IMR-90 (cell line): ENCODE measurements around the gene KIAA0513. TPM values are rescaled to one million over a fixed set of nuclear protein-coding genes. Genes with fewer than 3 reads are reported as not detected.
A peak's percentile ranks its signal among the peaks of the same experiment; 100 is the strongest.

Experiments used
- ATAC-seq: fragments of 200-7000 bp; cut with Tn5 transposase; 2 replicates; pipeline ENCODE4 v1.9.1; 2020; ENCODE audit warnings: low read depth, mild to moderate bottlenecking, moderate library complexity
- BruUV-seq: library from RNA; stranded (reverse); fragments of 400-500 nt; replicated peaks from 2 replicates; lab custom pipeline; 2021; lab: Mats Ljungman, UMichigan
- CTCF ChIA-PET: fragments of 300-600 bp; formaldehyde crosslinking; extraction: SDS; loops from one replicate; lab custom pipeline; 2021; ENCODE audit warnings: antibody characterized with exemption; lab: Yijun Ruan, JAX
- POLR2A ChIA-PET: fragments of 300-600 bp; sonication (Branson Sonifier 250); formaldehyde crosslinking; loops from one replicate; lab custom pipeline; 2022; ENCODE audit warnings: antibody characterized with exemption; ENCODE audit not compliant: unreplicated experiment; lab: Charles Lee
- DNase-seq: peaks from one replicate; pipeline ENCODE4 v3.0.0; 2013
- H2AFZ ChIP-seq: replicated peaks from 2 replicates; pipeline ENCODE3; 2013; ENCODE audit warnings: low read length, mild to moderate bottlenecking; ENCODE audit not compliant: poor library complexity
- H2AK5ac ChIP-seq: 2 replicates; pipeline ENCODE4 v1.6.1; 2013; ENCODE audit warnings: low read depth, low read length, inconsistent platforms
- H2AK9ac ChIP-seq: replicated peaks from 2 replicates; pipeline ENCODE3; 2013; ENCODE audit warnings: mild to moderate bottlenecking, low read depth, low read length, moderate library complexity; ENCODE audit not compliant: poor library complexity
- H2BK120ac ChIP-seq: 2 replicates; pipeline ENCODE4 v1.6.1; 2013; ENCODE audit warnings: low read depth, low read length, inconsistent platforms
- H2BK15ac ChIP-seq: 3 replicates; pipeline ENCODE4 v1.6.1; 2013; ENCODE audit warnings: low read depth, low read length, inconsistent platforms
- H2BK20ac ChIP-seq: 2 replicates; pipeline ENCODE4 v1.6.1; 2013; ENCODE audit warnings: low read depth, mild to moderate bottlenecking, inconsistent platforms, low read length, moderate library complexity
- H2BK5ac ChIP-seq: 2 replicates; pipeline ENCODE4 v1.6.1; 2013; ENCODE audit warnings: mild to moderate bottlenecking, low read depth, low read length, inconsistent platforms; ENCODE audit not compliant: poor library complexity, severe bottlenecking
- H3K14ac ChIP-seq: replicated peaks from 2 replicates; pipeline ENCODE4 v1.6.1; 2013; ENCODE audit warnings: low read depth, low read length, inconsistent platforms
- H3K18ac ChIP-seq: 2 replicates; pipeline ENCODE4 v1.6.1; 2013; ENCODE audit warnings: low read depth, low read length, control low read depth
- H3K23ac ChIP-seq: 2 replicates; pipeline ENCODE4 v1.6.1; 2013; ENCODE audit warnings: low read depth, low read length, inconsistent platforms
- H3K27ac ChIP-seq: 2 replicates; pipeline ENCODE4 v1.5.1; 2013; ENCODE audit warnings: mild to moderate bottlenecking, control low read depth, low read length; ENCODE audit not compliant: insufficient read depth
- H3K27me3 ChIP-seq: 2 replicates; pipeline ENCODE4 v1.6.1; 2013; ENCODE audit warnings: low read length; ENCODE audit not compliant: control insufficient read depth, insufficient read depth
- H3K36me3 ChIP-seq: 2 replicates; pipeline ENCODE4 v1.6.1; 2013; ENCODE audit warnings: low read length, mixed read lengths; ENCODE audit not compliant: control insufficient read depth, insufficient read depth
- H3K4ac ChIP-seq: 2 replicates; pipeline ENCODE4 v1.6.1; 2013; ENCODE audit warnings: low read depth, low read length, inconsistent platforms
- H3K4me1 ChIP-seq: 2 replicates; pipeline ENCODE4 v1.6.1; 2013; ENCODE audit warnings: low read length, mixed read lengths; ENCODE audit not compliant: control insufficient read depth, insufficient read depth
- H3K4me2 ChIP-seq: 2 replicates; pipeline ENCODE4 v1.6.1; 2013; ENCODE audit warnings: low read depth, mild to moderate bottlenecking, control low read depth, low read length, moderate library complexity
- H3K4me3 ChIP-seq: 2 replicates; pipeline ENCODE4 v1.5.1; 2013; ENCODE audit warnings: low read depth, mild to moderate bottlenecking, control low read depth, low read length, moderate library complexity; ENCODE audit not compliant: insufficient read depth
- H3K56ac ChIP-seq: 2 replicates; pipeline ENCODE4 v1.6.1; 2013; ENCODE audit warnings: low read length, inconsistent platforms; ENCODE audit not compliant: insufficient read depth; ENCODE audit errors: extremely low read depth
- H3K79me1 ChIP-seq, 2 experiments: 2 replicates each; pipeline ENCODE4 v1.6.1; 2013; ENCODE audit warnings: low read length in 2 of 2, inconsistent platforms in 1 of 2, low read depth in 1 of 2
- H3K9ac ChIP-seq: 2 replicates; pipeline ENCODE4 v1.6.1; 2013; ENCODE audit warnings: low read depth, low read length, control low read depth
- H3K9me1 ChIP-seq: 2 replicates; pipeline ENCODE4 v1.6.1; 2013; ENCODE audit warnings: low read length, inconsistent platforms; ENCODE audit not compliant: insufficient read depth
- H3K9me3 ChIP-seq: 2 replicates; pipeline ENCODE4 v1.6.1; 2013; ENCODE audit warnings: low read length; ENCODE audit not compliant: control insufficient read depth, insufficient read depth
- H4K20me1 ChIP-seq: 2 replicates; pipeline ENCODE4 v1.6.1; 2013; ENCODE audit warnings: low read length, inconsistent platforms; ENCODE audit not compliant: insufficient read depth
- H4K5ac ChIP-seq: 2 replicates; pipeline ENCODE4 v1.6.1; 2013; ENCODE audit warnings: mild to moderate bottlenecking, low read depth, low read length, control low read depth
- H4K8ac ChIP-seq, 2 experiments: 2 replicates each; pipeline ENCODE4 v1.6.1; 2013; ENCODE audit warnings: low read depth in 2 of 2, low read length in 2 of 2, control low read depth in 1 of 2, inconsistent platforms in 1 of 2
- H4K91ac ChIP-seq: 2 replicates; pipeline ENCODE4 v1.6.1; 2013; ENCODE audit warnings: low read depth, low read length, inconsistent platforms; ENCODE audit not compliant: insufficient read depth
- CHD1 ChIP-seq: IDR thresholded peaks from 2 replicates; pipeline ENCODE4 v1.6.1; 2012; ENCODE audit warnings: low read depth, low read length, improper control_type of control experiment
- WGBS, 2 experiments: methylation state at CpG; one replicate each; pipeline versions ENCODE4 v1.1.5 to v1.1.7; 2013; ENCODE audit warnings: missing lambda C conversion rate in 2 of 2; ENCODE audit not compliant: insufficient read length in 1 of 2; ENCODE audit errors: extremely low coverage in 2 of 2; 5-methylcytosine and 5-hydroxymethylcytosine counted together
- dilution Hi-C: fragments of 300-500 bp; cut with HindIII; formaldehyde crosslinking; loops from one replicate; pipeline ENCODE4 v1.14.3; 2018; ENCODE audit warnings: low sequenced_read_pairs; ENCODE audit not compliant: unreplicated experiment
- in situ Hi-C: fragments of 300-500 bp; cut with MboI; formaldehyde crosslinking; loops from 3 replicates; pipeline ENCODE4 v1.14.3; 2019; ENCODE audit warnings: low sequenced_read_pairs, inconsistent platforms, mixed read lengths
- intact Hi-C: fragments of 100-400 bp; cut with micrococcal nuclease; formaldehyde crosslinking; loops from 2 replicates; pipeline ENCODE4 v1.10.0; 2022
- polyA plus RNA-seq, 3 experiments: library from polyadenylated mRNA; depleted of rRNA; stranded (reverse); fragments of >200 nt; gene quantifications; 2 replicates each; pipeline ENCODE4 v1.2.3, GENCODE V29; 2012; ENCODE audit warnings: low replicate concordance in 1 of 3
- total RNA-seq: library from RNA; depleted of rRNA; stranded (reverse); fragments of >200 nt; gene quantifications from 2 replicates; pipeline ENCODE4 v1.2.3, GENCODE V29; 2012
- TF ChIP-seq, protein P1 (sequence below): fragments of 150-350 bp; IDR thresholded peaks from 2 replicates; pipeline ENCODE4 v1.6.1; 2017; ENCODE audit warnings: mild to moderate bottlenecking, antibody characterized with exemption, low read length, low read depth

The KIAA0513 gene
- total and polyA plus RNA-seq, 2 of the 4 experiments (the other 2 are of a cell fraction): 9.5 TPM

DNA sequence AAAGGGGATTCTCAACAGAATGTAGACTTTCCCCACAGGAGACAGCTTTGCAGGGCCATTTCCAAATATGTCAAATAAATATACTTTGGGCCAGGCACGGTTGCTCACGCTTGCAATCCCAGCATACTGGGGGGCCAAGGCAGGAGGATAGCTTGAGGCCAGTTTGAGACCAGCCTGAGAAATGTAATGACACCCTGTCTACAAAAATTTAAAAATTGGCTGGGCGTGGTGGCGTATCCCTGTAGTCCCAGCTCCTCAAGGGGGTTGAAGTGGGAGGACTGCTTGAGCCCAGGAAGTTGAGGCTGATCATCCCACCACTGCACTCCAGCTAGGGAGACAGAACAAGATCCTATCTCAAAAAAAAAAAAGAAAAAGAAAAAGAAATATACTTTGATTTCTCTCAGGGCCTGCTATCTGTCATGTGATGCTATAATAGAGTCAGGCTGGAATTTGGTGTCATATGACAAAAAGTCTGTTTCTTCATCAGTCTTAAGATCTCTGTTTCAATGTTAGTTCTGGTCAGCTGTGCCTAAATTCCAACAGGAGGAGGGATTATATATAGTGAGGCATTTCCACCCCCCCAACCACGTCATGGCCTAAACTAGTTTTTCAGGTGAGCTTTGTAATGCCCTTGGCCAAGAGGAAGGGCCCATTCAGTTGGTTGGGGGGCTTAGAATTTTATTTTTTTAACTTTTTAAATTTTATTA is 12.0 kb upstream of the KIAA0513 start:
- H3K27ac ChIP-seq: peak overlapping the region; percentile 23; the same call in 1 of the 2 replicates
- no peak overlapping the region; the same call in 1 of the 2 replicates for H3K18ac ChIP-seq
- no peaks in the 10 kb centered on the region for H3K36me3 ChIP-seq
- no peak overlapping the region for H3K4me3 ChIP-seq
- H4K91ac ChIP-seq: no peak overlapping the region
- CTCF ChIA-PET: no interaction called here
- H3K9me3 ChIP-seq: no peaks in the 10 kb centered on the region
- POLR2A ChIA-PET: interaction anchor here (0.6 kb wide), 1 partner anchor 484 kb away, joined by 7 read pairs; no protein-coding TSS in a partner anchor
- no peak overlapping the region; the same call in 2 of the 3 replicates for H2BK15ac ChIP-seq
- DNase-seq: peak; percentile 48
- H2BK5ac ChIP-seq: no peak overlapping the region
- H2AFZ ChIP-seq: peak overlapping the region; percentile 61
- peak overlapping the region; percentile 5; the same call in 1 of the 2 replicates for H4K5ac ChIP-seq
- H3K79me1 ChIP-seq: peaks cover 4 to 9% of the 10 kb centered on the region in 2 experiments; a peak in 2 of 4 replicates
- no peak for ATAC-seq
- no peaks in the 10 kb centered on the region; the same call in 1 of the 2 replicates for H4K20me1 ChIP-seq
- peak overlapping the region; percentile 62; the same call in 1 of the 2 replicates for H3K4ac ChIP-seq
- no peak overlapping the region for H3K56ac ChIP-seq
- peak overlapping the region; percentile 64; the same call in 1 of the 2 replicates for H2AK5ac ChIP-seq
- H2BK20ac ChIP-seq: peak overlapping the region; percentile 55; the same call in 1 of the 2 replicates
- TF ChIP-seq, protein P1, sequence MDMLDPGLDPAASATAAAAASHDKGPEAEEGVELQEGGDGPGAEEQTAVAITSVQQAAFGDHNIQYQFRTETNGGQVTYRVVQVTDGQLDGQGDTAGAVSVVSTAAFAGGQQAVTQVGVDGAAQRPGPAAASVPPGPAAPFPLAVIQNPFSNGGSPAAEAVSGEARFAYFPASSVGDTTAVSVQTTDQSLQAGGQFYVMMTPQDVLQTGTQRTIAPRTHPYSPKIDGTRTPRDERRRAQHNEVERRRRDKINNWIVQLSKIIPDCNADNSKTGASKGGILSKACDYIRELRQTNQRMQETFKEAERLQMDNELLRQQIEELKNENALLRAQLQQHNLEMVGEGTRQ: peak; percentile 68
- no peak for TF ChIP-seq CHD1
- no peak overlapping the region; the same call in 1 of the 2 replicates for H3K4me2 ChIP-seq
- H3K23ac ChIP-seq: no peak overlapping the region
- H3K4me1 ChIP-seq: peaks cover 2% of the 10 kb centered on the region; the same call in 1 of the 2 replicates
- peak overlapping the region; percentile 54; the same call in 1 of the 2 replicates for H3K14ac ChIP-seq
- H3K9me1 ChIP-seq: no peaks in the 10 kb centered on the region; the same call in 1 of the 2 replicates
- no CpG with 5 or more reads among the region's 5 CpGs for WGBS, 2 experiments
- intact Hi-C loops (no loop called here), in situ Hi-C loops (no loop called here), dilution Hi-C loops (no loop called here)
- H2AK9ac ChIP-seq: no peak overlapping the region
- peak overlapping the region in 1 of 2 experiments; percentile 74; a peak in 1 of 4 replicates for H4K8ac ChIP-seq
- H2BK120ac ChIP-seq: peak overlapping the region; percentile 74; the same call in 1 of the 2 replicates
- H3K27me3 ChIP-seq: no peaks in the 10 kb centered on the region
- no TSS peak for BruUV-seq
- no peak overlapping the region; the same call in 1 of the 2 replicates for H3K9ac ChIP-seq
